ENCODE results near the gene KCNH1. TPM values are rescaled to one million over a fixed set of nuclear protein-coding genes. Genes with fewer than 3 reads are reported as not detected.

Gene KCNH1
- total RNA-seq, 2 donors from 2014 or later, result 3.2 to 3.5 TPM

DNA sequence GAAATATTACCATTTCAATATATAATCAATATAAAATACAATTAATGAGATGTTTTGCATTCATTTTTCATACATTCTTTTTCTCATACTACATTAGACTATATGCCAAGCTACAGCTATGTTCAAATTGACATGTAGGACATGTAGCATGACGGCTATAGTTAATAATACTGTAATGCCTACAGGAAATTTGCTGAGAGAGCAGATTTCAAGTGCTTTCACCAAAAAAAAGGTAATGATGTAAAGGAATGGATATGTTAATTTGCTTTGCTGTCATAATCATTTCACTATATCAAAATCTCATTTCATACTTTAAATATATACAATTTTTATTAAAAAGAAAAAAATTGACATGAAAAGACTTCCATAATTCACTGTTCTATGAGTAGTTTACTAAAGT, 215.1 kb downstream of the KCNH1 start:
- H3K4me1 Mint-ChIP-seq, result peaks cover 13% of the 10 kb centered on the region
- no peaks in the 10 kb centered on the region for H3K9me3 ChIP-seq (ENCODE audit: control insufficient read depth, low read length)
- no peaks in the 10 kb centered on the region for H3K27me3 ChIP-seq (ENCODE audit: control insufficient read depth, insufficient read depth, low read length, poor library complexity, severe bottlenecking)
- DNase-seq, result no peak
- no peaks in the 10 kb centered on the region for H3K27me3 Mint-ChIP-seq (ENCODE audit: insufficient read depth)
- H3K4me3 ChIP-seq (ENCODE audit: low read length), result no peak overlapping the region
- H3K27ac ChIP-seq (ENCODE audit: low read depth, low read length), result no peak overlapping the region
- no peaks in the 10 kb centered on the region for H3K4me1 ChIP-seq (ENCODE audit: control insufficient read depth, insufficient read depth, low read length)
- TF ChIP-seq, protein P1, sequence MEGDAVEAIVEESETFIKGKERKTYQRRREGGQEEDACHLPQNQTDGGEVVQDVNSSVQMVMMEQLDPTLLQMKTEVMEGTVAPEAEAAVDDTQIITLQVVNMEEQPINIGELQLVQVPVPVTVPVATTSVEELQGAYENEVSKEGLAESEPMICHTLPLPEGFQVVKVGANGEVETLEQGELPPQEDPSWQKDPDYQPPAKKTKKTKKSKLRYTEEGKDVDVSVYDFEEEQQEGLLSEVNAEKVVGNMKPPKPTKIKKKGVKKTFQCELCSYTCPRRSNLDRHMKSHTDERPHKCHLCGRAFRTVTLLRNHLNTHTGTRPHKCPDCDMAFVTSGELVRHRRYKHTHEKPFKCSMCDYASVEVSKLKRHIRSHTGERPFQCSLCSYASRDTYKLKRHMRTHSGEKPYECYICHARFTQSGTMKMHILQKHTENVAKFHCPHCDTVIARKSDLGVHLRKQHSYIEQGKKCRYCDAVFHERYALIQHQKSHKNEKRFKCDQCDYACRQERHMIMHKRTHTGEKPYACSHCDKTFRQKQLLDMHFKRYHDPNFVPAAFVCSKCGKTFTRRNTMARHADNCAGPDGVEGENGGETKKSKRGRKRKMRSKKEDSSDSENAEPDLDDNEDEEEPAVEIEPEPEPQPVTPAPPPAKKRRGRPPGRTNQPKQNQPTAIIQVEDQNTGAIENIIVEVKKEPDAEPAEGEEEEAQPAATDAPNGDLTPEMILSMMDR (conservative IDR thresholded peaks at IDR 0.05), result no peak
- H3K36me3 ChIP-seq (ENCODE audit: control insufficient read depth, insufficient read depth, low read length), result no peaks in the 10 kb centered on the region
- H3K9me3 Mint-ChIP-seq, result no peaks in the 10 kb centered on the region
- H3K9ac ChIP-seq (ENCODE audit: extremely low read depth, low read length, poor library complexity, severe bottlenecking), result no peak overlapping the region
- H3K4me3 Mint-ChIP-seq, result no peak overlapping the region
- H3K27ac Mint-ChIP-seq, result no peak overlapping the region
- 42% methylated on average over 1 of the region's 1 CpG; no CpG with 5 or more reads in 1 of the 2 experiments for WGBS, 2 experiments (ENCODE audit: insufficient coverage in 1 of 2, insufficient read length in 1 of 2)
- no peaks in the 10 kb centered on the region for H3K36me3 Mint-ChIP-seq (ENCODE audit: low read depth)

DNA sequence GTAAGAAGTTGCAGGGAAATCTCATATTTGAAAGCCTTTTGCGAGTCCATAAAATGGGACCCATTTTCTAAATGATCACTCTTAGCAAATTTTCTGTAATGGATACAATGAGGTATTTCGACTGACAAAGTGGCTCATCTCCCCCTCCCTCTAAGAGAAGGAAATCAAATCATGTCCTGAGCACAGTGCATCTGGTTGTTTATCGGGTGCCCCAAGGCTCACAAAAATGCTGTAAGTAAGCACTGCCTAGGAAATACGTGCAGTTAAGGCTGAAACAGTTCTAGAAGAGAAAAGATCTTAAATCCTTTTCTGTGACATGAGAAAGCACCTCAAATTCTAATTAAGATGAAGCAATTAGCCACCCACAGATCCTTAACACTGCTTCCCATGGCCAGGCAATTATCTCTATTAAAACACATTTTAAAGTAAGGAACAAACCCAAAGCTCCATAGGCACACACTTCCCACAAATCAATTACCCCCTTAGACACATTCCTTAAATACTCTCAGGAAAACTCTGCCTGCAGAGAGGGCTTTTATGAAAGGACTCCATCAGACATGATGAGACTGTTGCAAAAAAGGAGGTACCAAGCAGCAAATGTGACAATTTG, 216.3 kb downstream of the KCNH1 start:
- no peak overlapping the region for H3K4me3 Mint-ChIP-seq
- Histone ChIP-seq H3K4me1 (ENCODE audit: control insufficient read depth, insufficient read depth, low read length) (no peaks in the 10 kb centered on the region), H3K27me3 (ENCODE audit: control insufficient read depth, insufficient read depth, low read length, poor library complexity, severe bottlenecking) (no peaks in the 10 kb centered on the region), H3K9me3 (ENCODE audit: control insufficient read depth, low read length) (no peaks in the 10 kb centered on the region), H3K27ac (ENCODE audit: low read depth, low read length) (no peak overlapping the region), H3K36me3 (ENCODE audit: control insufficient read depth, insufficient read depth, low read length) (no peaks in the 10 kb centered on the region), H3K9ac (ENCODE audit: extremely low read depth, low read length, poor library complexity, severe bottlenecking) (no peak overlapping the region), H3K4me3 (ENCODE audit: low read length) (no peak overlapping the region)
- H3K9me3 Mint-ChIP-seq, result no peaks in the 10 kb centered on the region
- no peak for DNase-seq
- no peaks in the 10 kb centered on the region for H3K27me3 Mint-ChIP-seq (ENCODE audit: insufficient read depth)
- H3K36me3 Mint-ChIP-seq (ENCODE audit: low read depth), result no peaks in the 10 kb centered on the region
- H3K4me1 Mint-ChIP-seq, result peaks cover 13% of the 10 kb centered on the region
- 86 to 87% methylated on average over 3 to 4 of the region's 4 CpGs for WGBS, 2 experiments (ENCODE audit: insufficient coverage in 1 of 2, insufficient read length in 1 of 2)
- TF ChIP-seq, protein P1 (conservative IDR thresholded peaks at IDR 0.05), result no peak
- H3K27ac Mint-ChIP-seq, result no peak overlapping the region

DNA sequence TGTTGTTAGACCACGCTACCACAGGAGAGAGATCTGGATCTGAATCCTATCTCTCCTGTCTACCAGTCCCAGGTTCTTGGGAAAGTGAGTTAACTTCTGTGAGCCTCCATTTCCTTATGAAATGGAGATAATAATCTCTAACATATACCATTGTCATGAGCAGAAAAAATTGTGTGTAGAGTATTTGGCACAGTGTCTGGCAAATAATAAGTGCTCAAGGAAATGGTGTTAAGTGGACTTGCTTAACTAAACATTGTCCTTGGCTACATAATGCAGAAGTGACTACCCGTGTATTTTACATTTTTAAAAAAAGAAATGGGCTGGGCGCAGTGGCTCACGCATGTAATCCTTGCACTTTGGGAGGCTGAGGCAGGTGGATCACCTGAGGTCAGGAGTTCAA, 217.4 kb downstream of the KCNH1 start:
- no peak overlapping the region for H3K27ac Mint-ChIP-seq
- H3K4me1 ChIP-seq (ENCODE audit: control insufficient read depth, insufficient read depth, low read length), result no peaks in the 10 kb centered on the region
- no peak for DNase-seq
- no peak overlapping the region for H3K4me3 ChIP-seq (ENCODE audit: low read length)
- H3K27me3 Mint-ChIP-seq (ENCODE audit: insufficient read depth), result no peaks in the 10 kb centered on the region
- no peak overlapping the region for H3K27ac ChIP-seq (ENCODE audit: low read depth, low read length)
- no peak overlapping the region for H3K4me3 Mint-ChIP-seq
- no peaks in the 10 kb centered on the region for H3K9me3 ChIP-seq (ENCODE audit: control insufficient read depth, low read length)
- H3K9ac ChIP-seq (ENCODE audit: extremely low read depth, low read length, poor library complexity, severe bottlenecking), result no peak overlapping the region
- no peaks in the 10 kb centered on the region for H3K9me3 Mint-ChIP-seq
- H3K36me3 ChIP-seq (ENCODE audit: control insufficient read depth, insufficient read depth, low read length), result no peaks in the 10 kb centered on the region
- 93 to 100% methylated on average over 3 to 4 of the region's 4 CpGs for WGBS, 2 experiments (ENCODE audit: insufficient coverage in 1 of 2, insufficient read length in 1 of 2)
- H3K36me3 Mint-ChIP-seq (ENCODE audit: low read depth), result no peaks in the 10 kb centered on the region
- H3K4me1 Mint-ChIP-seq, result peaks cover 16% of the 10 kb centered on the region
- H3K27me3 ChIP-seq (ENCODE audit: control insufficient read depth, insufficient read depth, low read length, poor library complexity, severe bottlenecking), result no peaks in the 10 kb centered on the region
- TF ChIP-seq, protein P1 (conservative IDR thresholded peaks at IDR 0.05), result no peak

All from endodermal cell (in vitro differentiated cells).